ENCODE measurements around the gene DUSP5. TPM values are rescaled to one million over a fixed set of nuclear protein-coding genes. Genes with fewer than 3 reads are reported as not detected.

Gene DUSP5
- total RNA-seq, 4 donors from 2014 or later, result 3.8 to 25.7 (median 4.6) TPM

- 100% methylated on average over 1 of the region's 1 CpG for WGBS
- DNase-seq (ENCODE audit: extremely low spot score), result no peak
- H3K27ac ChIP-seq (replicated peaks in 1 of 4), result no peak overlapping the region
- intact Hi-C loops (cut with DNase I), result no loop called here
- H3K27me3 ChIP-seq, result peaks cover 0 to 5% (median 0%) of the 10 kb centered on the region in 4 donors
- H3K9me3 ChIP-seq, result no peaks in the 10 kb centered on the region
- TF ChIP-seq POLR2AphosphoS5 (IDR thresholded peaks at IDR 0.05), result no peak
- no peak for TF ChIP-seq CTCF (IDR thresholded peaks at IDR 0.05)
- no peak for TF ChIP-seq EP300 (IDR thresholded peaks at IDR 0.05)
- TF ChIP-seq POLR2A (IDR thresholded peaks at IDR 0.05; ENCODE audit: low read depth), result no peak
- no peak overlapping the region for H3K4me3 ChIP-seq
- no peaks in the 10 kb centered on the region for H3K36me3 ChIP-seq
- H3K4me1 ChIP-seq, result peaks cover 0 to 5% (median 2%) of the 10 kb centered on the region in 4 donors
Measured at GRCh38 chr10:110540031-110540430, 42.3 kb downstream of the DUSP5 start.

- intact Hi-C loops (cut with DNase I), result loop anchor here (5.0 kb wide), 2 partner anchors 48 to 403 kb away; partner anchors contain the start of gene DUSP5
- H3K27me3 ChIP-seq, result no peaks in the 10 kb centered on the region
- no peak overlapping the region for H3K4me3 ChIP-seq
- no peak for TF ChIP-seq POLR2A (IDR thresholded peaks at IDR 0.05; ENCODE audit: low read depth)
- no peak for TF ChIP-seq EP300 (IDR thresholded peaks at IDR 0.05)
- no peak for TF ChIP-seq POLR2AphosphoS5 (IDR thresholded peaks at IDR 0.05)
- TF ChIP-seq CTCF (IDR thresholded peaks at IDR 0.05), result no peak
- H3K4me1 ChIP-seq, result peaks cover 0 to 5% (median 0%) of the 10 kb centered on the region in 4 donors
- H3K36me3 ChIP-seq, result no peaks in the 10 kb centered on the region
- DNase-seq (ENCODE audit: extremely low spot score), result no peak
- H3K9me3 ChIP-seq, result no peaks in the 10 kb centered on the region
- no peak overlapping the region for H3K27ac ChIP-seq (replicated peaks in 1 of 4)
Measured at GRCh38 chr10:110544958-110545537, 47.3 kb downstream of the DUSP5 start.

GRCh38 chr10:110546077-110546476 is 48.4 kb downstream of the DUSP5 start:
- Histone ChIP-seq H3K4me3 (no peak overlapping the region), H3K9me3 (no peaks in the 10 kb centered on the region), H3K36me3 (no peaks in the 10 kb centered on the region), H3K27ac (replicated peaks in 1 of 4) (no peak overlapping the region), H3K4me1 (peaks cover 0 to 5% (median 0%) of the 10 kb centered on the region in 4 donors), H3K27me3 (no peaks in the 10 kb centered on the region)
- intact Hi-C loops (cut with DNase I), result loop anchor here (2.0 to 5.0 kb wide), 3 partner anchors 49 to 404 kb away; partner anchors contain the start of gene DUSP5
- TF ChIP-seq POLR2AphosphoS5 (IDR thresholded peaks at IDR 0.05) (no peak), EP300 (IDR thresholded peaks at IDR 0.05) (no peak), CTCF (IDR thresholded peaks at IDR 0.05) (no peak), POLR2A (IDR thresholded peaks at IDR 0.05; ENCODE audit: low read depth) (no peak)
- 68% methylated on average over 6 of the region's 6 CpGs for WGBS
- DNase-seq (ENCODE audit: extremely low spot score), result peak; percentile 34

- intact Hi-C loops (cut with DNase I), result loop anchor here (2.0 to 5.0 kb wide), 3 partner anchors 49 to 404 kb away; partner anchors contain the start of gene DUSP5
- H3K36me3 ChIP-seq, result no peaks in the 10 kb centered on the region
- no peak overlapping the region for H3K27ac ChIP-seq (replicated peaks in 1 of 4)
- WGBS, result 70% methylated on average over 7 of the region's 7 CpGs
- no peaks in the 10 kb centered on the region for H3K9me3 ChIP-seq
- TF ChIP-seq POLR2AphosphoS5 (IDR thresholded peaks at IDR 0.05), result no peak
- TF ChIP-seq POLR2A (IDR thresholded peaks at IDR 0.05; ENCODE audit: low read depth), result no peak
- TF ChIP-seq EP300 (IDR thresholded peaks at IDR 0.05), result no peak
- no peak for TF ChIP-seq CTCF (IDR thresholded peaks at IDR 0.05)
- peaks cover 0 to 5% (median 0%) of the 10 kb centered on the region in 4 donors for H3K4me1 ChIP-seq
- no peaks in the 10 kb centered on the region for H3K27me3 ChIP-seq
- H3K4me3 ChIP-seq, result no peak overlapping the region
- peak; percentile 86 for DNase-seq (ENCODE audit: extremely low spot score)
Measured at GRCh38 chr10:110546499-110547110, 48.9 kb downstream of the DUSP5 start.
